Parathyroid adenoma (tissue), 2 donors: ENCODE data around the gene CPB2.

Experiments used
- H2AFZ ChIP-seq: fragments of 300-600 bp; sonication (generic); one replicate; pipeline ENCODE4 v1.7.0; 2017; ENCODE audit warnings: antibody characterized with exemption, mild to moderate bottlenecking
- H3K27ac ChIP-seq: fragments of 300-600 bp; sonication (generic); one replicate; pipeline ENCODE4 v1.7.0; 2017
- H3K27me3 ChIP-seq: fragments of 300-600 bp; sonication (generic); one replicate; pipeline ENCODE4 v1.7.0; 2017; ENCODE audit warnings: low read length; ENCODE audit not compliant: control insufficient read depth, insufficient read depth
- H3K36me3 ChIP-seq: fragments of 300-600 bp; sonication (generic); one replicate; pipeline ENCODE4 v1.7.0; 2017; ENCODE audit warnings: low read length; ENCODE audit not compliant: control insufficient read depth, insufficient read depth
- H3K4me1 ChIP-seq: fragments of 300-600 bp; sonication (generic); one replicate; pipeline ENCODE4 v1.7.0; 2017; ENCODE audit warnings: control low read depth
- H3K4me2 ChIP-seq: fragments of 300-600 bp; sonication (generic); one replicate; pipeline ENCODE4 v1.7.0; 2017; ENCODE audit warnings: low read length
- H3K4me3 ChIP-seq: fragments of 300-600 bp; sonication (generic); one replicate; pipeline ENCODE4 v1.7.0; 2017; ENCODE audit warnings: low read depth, low read length
- H3K79me2 ChIP-seq: fragments of 300-600 bp; sonication (generic); one replicate; pipeline ENCODE4 v1.7.0; 2017; ENCODE audit warnings: control low read depth
- H3K9ac ChIP-seq: fragments of 300-600 bp; sonication (generic); one replicate; pipeline ENCODE4 v1.7.0; 2017; ENCODE audit warnings: mild to moderate bottlenecking
- H3K9me3 ChIP-seq: fragments of 300-600 bp; sonication (generic); one replicate; pipeline ENCODE4 v1.7.0; 2017; ENCODE audit warnings: low read length; ENCODE audit not compliant: control insufficient read depth
- CTCF ChIP-seq: fragments of 300-600 bp; sonication (generic); IDR thresholded peaks from one replicate; pipeline ENCODE4 v1.7.0; 2017; ENCODE audit warnings: antibody characterized with exemption, mild to moderate bottlenecking
- donor health status: primary hyperparathyroidism.

Gene CPB2

GRCh38 chr13:46040763-46041162, 64.1 kb downstream of the CPB2 start:
- no peaks in the 10 kb centered on the region for H3K9me3 ChIP-seq
- TF ChIP-seq CTCF = no peak
- no peak overlapping the region for H3K9ac ChIP-seq
- peaks cover 11% of the 10 kb centered on the region for H3K79me2 ChIP-seq
- no peaks in the 10 kb centered on the region for H3K27me3 ChIP-seq
- H3K4me1 ChIP-seq = peaks cover 5% of the 10 kb centered on the region
- H3K4me3 ChIP-seq = no peak overlapping the region
- no peaks in the 10 kb centered on the region for H3K36me3 ChIP-seq
- no peak overlapping the region for H2AFZ ChIP-seq
- no peak overlapping the region for H3K4me2 ChIP-seq
- no peak overlapping the region for H3K27ac ChIP-seq

- Histone ChIP-seq H3K36me3 (no peaks in the 10 kb centered on the region), H3K79me2 (peaks cover 12% of the 10 kb centered on the region), H3K9me3 (no peaks in the 10 kb centered on the region), H3K27me3 (no peaks in the 10 kb centered on the region), H3K27ac (no peak overlapping the region), H3K4me3 (no peak overlapping the region), H3K9ac (no peak overlapping the region), H3K4me2 (no peak overlapping the region), H2AFZ (no peak overlapping the region), H3K4me1 (peaks cover 2% of the 10 kb centered on the region)
- no peak for TF ChIP-seq CTCF
Measured at GRCh38 chr13:46039411-46040182, 65.2 kb downstream of the CPB2 start.

GRCh38 chr13:46038296-46038695, 66.5 kb downstream of the CPB2 start:
- TF ChIP-seq CTCF = no peak
- no peaks in the 10 kb centered on the region for H3K9me3 ChIP-seq
- H3K4me3 ChIP-seq = no peak overlapping the region
- no peak overlapping the region for H3K27ac ChIP-seq
- no peak overlapping the region for H2AFZ ChIP-seq
- peaks cover 2% of the 10 kb centered on the region for H3K4me1 ChIP-seq
- H3K27me3 ChIP-seq = no peaks in the 10 kb centered on the region
- no peak overlapping the region for H3K4me2 ChIP-seq
- peaks cover 12% of the 10 kb centered on the region for H3K79me2 ChIP-seq
- no peaks in the 10 kb centered on the region for H3K36me3 ChIP-seq
- H3K9ac ChIP-seq = no peak overlapping the region

- no peak for TF ChIP-seq CTCF
Measured at GRCh38 chr13:46035066-46035465, 69.8 kb downstream of the CPB2 start.

GRCh38 chr13:46032341-46032740, 72.5 kb downstream of the CPB2 start:
- Histone ChIP-seq H3K27ac (no peak overlapping the region), H2AFZ (no peak overlapping the region), H3K4me2 (no peak overlapping the region), H3K36me3 (no peaks in the 10 kb centered on the region), H3K4me1 (no peaks in the 10 kb centered on the region), H3K27me3 (no peaks in the 10 kb centered on the region), H3K9ac (no peak overlapping the region), H3K9me3 (no peaks in the 10 kb centered on the region), H3K4me3 (no peak overlapping the region), H3K79me2 (peaks cover 9% of the 10 kb centered on the region)
- TF ChIP-seq CTCF = no peak

More at GRCh38 chr13:46035066-46035465, 69.8 kb downstream of the CPB2 start:
- Histone ChIP-seq H3K4me1 (no peaks in the 10 kb centered on the region), H3K27me3 (no peaks in the 10 kb centered on the region), H3K4me2 (no peak overlapping the region), H3K36me3 (no peaks in the 10 kb centered on the region), H3K9ac (no peak overlapping the region), H3K27ac (no peak overlapping the region), H3K9me3 (no peaks in the 10 kb centered on the region), H2AFZ (no peak overlapping the region), H3K4me3 (no peak overlapping the region), H3K79me2 (peaks cover 13% of the 10 kb centered on the region)
